Measurements from ENCODE around the gene POLA1.

Gene POLA1, protein sequence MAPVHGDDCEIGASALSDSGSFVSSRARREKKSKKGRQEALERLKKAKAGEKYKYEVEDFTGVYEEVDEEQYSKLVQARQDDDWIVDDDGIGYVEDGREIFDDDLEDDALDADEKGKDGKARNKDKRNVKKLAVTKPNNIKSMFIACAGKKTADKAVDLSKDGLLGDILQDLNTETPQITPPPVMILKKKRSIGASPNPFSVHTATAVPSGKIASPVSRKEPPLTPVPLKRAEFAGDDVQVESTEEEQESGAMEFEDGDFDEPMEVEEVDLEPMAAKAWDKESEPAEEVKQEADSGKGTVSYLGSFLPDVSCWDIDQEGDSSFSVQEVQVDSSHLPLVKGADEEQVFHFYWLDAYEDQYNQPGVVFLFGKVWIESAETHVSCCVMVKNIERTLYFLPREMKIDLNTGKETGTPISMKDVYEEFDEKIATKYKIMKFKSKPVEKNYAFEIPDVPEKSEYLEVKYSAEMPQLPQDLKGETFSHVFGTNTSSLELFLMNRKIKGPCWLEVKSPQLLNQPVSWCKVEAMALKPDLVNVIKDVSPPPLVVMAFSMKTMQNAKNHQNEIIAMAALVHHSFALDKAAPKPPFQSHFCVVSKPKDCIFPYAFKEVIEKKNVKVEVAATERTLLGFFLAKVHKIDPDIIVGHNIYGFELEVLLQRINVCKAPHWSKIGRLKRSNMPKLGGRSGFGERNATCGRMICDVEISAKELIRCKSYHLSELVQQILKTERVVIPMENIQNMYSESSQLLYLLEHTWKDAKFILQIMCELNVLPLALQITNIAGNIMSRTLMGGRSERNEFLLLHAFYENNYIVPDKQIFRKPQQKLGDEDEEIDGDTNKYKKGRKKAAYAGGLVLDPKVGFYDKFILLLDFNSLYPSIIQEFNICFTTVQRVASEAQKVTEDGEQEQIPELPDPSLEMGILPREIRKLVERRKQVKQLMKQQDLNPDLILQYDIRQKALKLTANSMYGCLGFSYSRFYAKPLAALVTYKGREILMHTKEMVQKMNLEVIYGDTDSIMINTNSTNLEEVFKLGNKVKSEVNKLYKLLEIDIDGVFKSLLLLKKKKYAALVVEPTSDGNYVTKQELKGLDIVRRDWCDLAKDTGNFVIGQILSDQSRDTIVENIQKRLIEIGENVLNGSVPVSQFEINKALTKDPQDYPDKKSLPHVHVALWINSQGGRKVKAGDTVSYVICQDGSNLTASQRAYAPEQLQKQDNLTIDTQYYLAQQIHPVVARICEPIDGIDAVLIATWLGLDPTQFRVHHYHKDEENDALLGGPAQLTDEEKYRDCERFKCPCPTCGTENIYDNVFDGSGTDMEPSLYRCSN (N-terminal part only)

GRCh38 chrX:24693453-24694202 lies at the start of gene POLA1:
Gene POLA1 (plus strand): TSS chrX:24693918. CDS start chrX:24693962, 44 bp downstream.
- DNase-seq (ENCODE audit: low read depth, low spot score): peak; percentile 96
- peak within 1 kb of the TSS; percentile 69 for H3K4me3 ChIP-seq (ENCODE audit: low read depth, low read length)
- TF ChIP-seq, protein P1, sequence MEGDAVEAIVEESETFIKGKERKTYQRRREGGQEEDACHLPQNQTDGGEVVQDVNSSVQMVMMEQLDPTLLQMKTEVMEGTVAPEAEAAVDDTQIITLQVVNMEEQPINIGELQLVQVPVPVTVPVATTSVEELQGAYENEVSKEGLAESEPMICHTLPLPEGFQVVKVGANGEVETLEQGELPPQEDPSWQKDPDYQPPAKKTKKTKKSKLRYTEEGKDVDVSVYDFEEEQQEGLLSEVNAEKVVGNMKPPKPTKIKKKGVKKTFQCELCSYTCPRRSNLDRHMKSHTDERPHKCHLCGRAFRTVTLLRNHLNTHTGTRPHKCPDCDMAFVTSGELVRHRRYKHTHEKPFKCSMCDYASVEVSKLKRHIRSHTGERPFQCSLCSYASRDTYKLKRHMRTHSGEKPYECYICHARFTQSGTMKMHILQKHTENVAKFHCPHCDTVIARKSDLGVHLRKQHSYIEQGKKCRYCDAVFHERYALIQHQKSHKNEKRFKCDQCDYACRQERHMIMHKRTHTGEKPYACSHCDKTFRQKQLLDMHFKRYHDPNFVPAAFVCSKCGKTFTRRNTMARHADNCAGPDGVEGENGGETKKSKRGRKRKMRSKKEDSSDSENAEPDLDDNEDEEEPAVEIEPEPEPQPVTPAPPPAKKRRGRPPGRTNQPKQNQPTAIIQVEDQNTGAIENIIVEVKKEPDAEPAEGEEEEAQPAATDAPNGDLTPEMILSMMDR (IDR thresholded peaks at IDR 0.05; ENCODE audit: low read depth, low read length): no peak
- in situ Hi-C loops (cut with HindIII; ENCODE audit: low sequenced_read_pairs): no loop called here

- TF ChIP-seq, protein P1 (IDR thresholded peaks at IDR 0.05; ENCODE audit: low read depth, low read length): no peak
- in situ Hi-C loops (cut with HindIII; ENCODE audit: low sequenced_read_pairs): no loop called here
- H3K4me3 ChIP-seq (ENCODE audit: low read depth, low read length): peak overlapping the region; percentile 16
- no peak for DNase-seq (ENCODE audit: low read depth, low spot score)
Measured at GRCh38 chrX:24646006-24646405, 47.7 kb upstream of the POLA1 start.

GRCh38 chrX:24646745-24647182 lies 47.0 kb upstream of the POLA1 start:
- in situ Hi-C loops (cut with HindIII; ENCODE audit: low sequenced_read_pairs): no loop called here
- peak overlapping the region; percentile 16 for H3K4me3 ChIP-seq (ENCODE audit: low read depth, low read length)

DNA sequence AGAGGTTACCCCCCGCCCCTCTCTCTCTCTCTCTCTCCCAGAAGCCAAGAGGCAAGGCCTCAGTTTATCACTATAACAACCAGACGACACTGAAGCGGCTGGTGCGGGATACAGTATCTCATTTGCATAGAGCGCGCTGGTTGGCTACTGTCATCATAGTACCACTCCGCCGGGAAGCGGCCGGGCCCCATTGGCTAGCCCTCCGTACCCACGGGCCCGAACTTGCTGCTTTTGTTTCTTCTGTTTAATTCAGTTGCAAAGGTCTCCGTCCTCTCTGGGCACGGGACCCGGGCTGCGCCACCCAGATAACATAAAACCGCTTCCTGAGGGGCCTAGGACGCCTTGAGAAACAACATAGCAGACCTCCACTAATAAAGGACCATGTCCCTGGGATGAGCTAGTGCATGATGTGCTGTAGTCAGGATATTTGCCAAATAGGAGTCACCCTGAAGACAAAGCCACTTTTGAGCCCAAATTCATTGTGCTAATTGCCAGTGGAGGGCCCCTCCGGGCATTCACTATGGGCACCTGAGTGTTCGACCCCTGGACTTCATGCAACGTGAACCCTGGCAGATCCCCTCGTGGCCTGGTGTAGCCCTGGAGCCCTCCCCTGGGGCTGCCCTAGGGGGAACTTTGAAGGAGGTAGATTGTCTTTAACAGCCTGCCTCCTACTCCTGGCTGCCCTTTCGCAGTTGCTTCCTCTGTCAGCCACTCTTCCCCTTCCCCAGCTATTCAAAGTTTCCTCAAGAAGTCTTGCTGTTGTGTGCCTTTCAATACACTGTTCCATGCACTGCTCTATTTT lies 46.3 kb upstream of the POLA1 start, which contains the start of gene PCYT1B:
Gene PCYT1B (minus strand): TSS at position 91 of the 802 bp plus-strand sequence. CDS start 242 bp downstream, outside the sequence.
- in situ Hi-C loops (cut with HindIII; ENCODE audit: low sequenced_read_pairs): no loop called here
- H3K4me3 ChIP-seq (ENCODE audit: low read depth, low read length): peak within 1 kb of the TSS; percentile 26
- peak; percentile 69 for DNase-seq (ENCODE audit: low read depth, low spot score)
- TF ChIP-seq, protein P1 (IDR thresholded peaks at IDR 0.05; ENCODE audit: low read depth, low read length): no peak

More at GRCh38 chrX:24646745-24647182, 47.0 kb upstream of the POLA1 start:
- TF ChIP-seq, protein P1 (IDR thresholded peaks at IDR 0.05; ENCODE audit: low read depth, low read length): no peak
- DNase-seq (ENCODE audit: low read depth, low spot score): no peak

- DNase-seq (ENCODE audit: low read depth, low spot score): no peak
- H3K4me3 ChIP-seq (ENCODE audit: low read depth, low read length): no peak overlapping the region
- in situ Hi-C loops (cut with HindIII; ENCODE audit: low sequenced_read_pairs): no loop called here
- TF ChIP-seq, protein P1 (IDR thresholded peaks at IDR 0.05; ENCODE audit: low read depth, low read length): no peak
Measured at GRCh38 chrX:24648495-24648894, 45.2 kb upstream of the POLA1 start.
